CD1c-positive myeloid dendritic cell (primary cell): Measurements from ENCODE around the gene INCENP.
"Not testable (repeated sequence)": the region's sequence is repeated elsewhere in the genome, so short reads cannot be mapped to it uniquely, and the experiment has no call there.

Source experiments
- DNase-seq: peaks from one replicate; pipeline ENCODE4 v3.0.0-alpha.2; 2016; ENCODE audit errors: extremely low spot score

Gene INCENP

GRCh38 chr11:62169448-62169847 lies 45.6 kb downstream of the INCENP start:
- DNase-seq: no peak

- no peak for DNase-seq
Observed at GRCh38 chr11:62169935-62170334, 46.1 kb downstream of the INCENP start.

- peak; percentile 85 for DNase-seq
Observed at GRCh38 chr11:62171261-62171723, 47.5 kb downstream of the INCENP start.

- DNase-seq: no peak
Observed at GRCh38 chr11:62172294-62172693, 48.5 kb downstream of the INCENP start.

- DNase-seq: no peak
Observed at GRCh38 chr11:62176766-62177165, 53.0 kb downstream of the INCENP start.

- DNase-seq: no peak
Observed at GRCh38 chr11:62179995-62180394, 56.2 kb downstream of the INCENP start.

GRCh38 chr11:62181097-62181496 lies 57.3 kb downstream of the INCENP start:
- DNase-seq: no peak

- DNase-seq: no peak
Observed at GRCh38 chr11:62182147-62182891, 58.5 kb downstream of the INCENP start.

GRCh38 chr11:62186195-62186594 lies 62.4 kb downstream of the INCENP start:
- no peak for DNase-seq

GRCh38 chr11:62190011-62190410 lies 66.2 kb downstream of the INCENP start, which contains the start of gene SCGB1D1:
SCGB1D1 (plus strand) TSS chr11:62190216; CDS start chr11:62190285, 69 bp downstream.
- DNase-seq: no peak

GRCh38 chr11:62193952-62194351 lies 70.1 kb downstream of the INCENP start:
- no peak for DNase-seq

GRCh38 chr11:62195010-62195409 lies 71.2 kb downstream of the INCENP start:
- not testable (repeated sequence) for DNase-seq

GRCh38 chr11:62195945-62196344 lies 72.1 kb downstream of the INCENP start:
- DNase-seq: no peak

- not testable (repeated sequence) for DNase-seq
Observed at GRCh38 chr11:62197400-62197799, 73.6 kb downstream of the INCENP start.

- DNase-seq: no peak
Observed at GRCh38 chr11:62201376-62201775, 77.6 kb downstream of the INCENP start.
